H1 (cell line): Measurements from ENCODE around the gene GREB1. TPM values are rescaled to one million over a fixed set of nuclear protein-coding genes. Genes with fewer than 3 reads are reported as not detected.

Experiments used
- CTCF ChIA-PET: fragments of 300-600 bp; sonication (Branson Sonifier 250); formaldehyde crosslinking; loops from one replicate; lab custom pipeline; 2021; ENCODE audit not compliant: partially characterized antibody; lab: Charles Lee
- POLR2A ChIA-PET: fragments of 300-600 bp; sonication (Branson Sonifier 250); formaldehyde crosslinking; loops from one replicate; lab custom pipeline; 2021; ENCODE audit warnings: inconsistent platforms; ENCODE audit not compliant: partially characterized antibody; lab: Charles Lee
- DNase-seq, 2 experiments: peaks; one replicate each; pipeline versions ENCODE4 v3.0.0 to v3.0.0-alpha.2; 2010 to 2022; ENCODE audit warnings: low spot score in 2 of 2, low read depth in 1 of 2, mixed read lengths in 1 of 2
- FAIRE-seq: peaks from 2 replicates; lab custom pipeline; 2011; peaks lifted over from hg19 to GRCh38; lab: Jason Lieb, UNC
- H2AFZ ChIP-seq: 2 replicates; pipeline ENCODE4 v1.8.1; 2012; ENCODE audit warnings: low read length, inconsistent platforms
- H2AK5ac ChIP-seq: 2 replicates; pipeline ENCODE4 v1.6.1; 2013; ENCODE audit warnings: low read depth, low read length
- H2BK120ac ChIP-seq: replicated peaks from 2 replicates; pipeline ENCODE3; 2013; ENCODE audit warnings: low read depth, low read length, inconsistent platforms
- H2BK12ac ChIP-seq: 2 replicates; pipeline ENCODE4 v1.6.1; 2013; ENCODE audit warnings: low read depth, low read length
- H2BK15ac ChIP-seq: 2 replicates; pipeline ENCODE4 v1.6.1; 2013; ENCODE audit warnings: low read length
- H2BK20ac ChIP-seq: 2 replicates; pipeline ENCODE4 v1.6.1; 2013; ENCODE audit warnings: low read length
- H2BK5ac ChIP-seq: 2 replicates; pipeline ENCODE4 v1.6.1; 2013; ENCODE audit warnings: low read depth, low read length
- H3K14ac ChIP-seq: 2 replicates; pipeline ENCODE4 v1.6.1; 2013; ENCODE audit warnings: inconsistent platforms; ENCODE audit not compliant: insufficient read length
- H3K18ac ChIP-seq: 2 replicates; pipeline ENCODE4 v1.6.1; 2013; ENCODE audit warnings: low read length; ENCODE audit errors: extremely low read depth
- H3K23ac ChIP-seq: 2 replicates; pipeline ENCODE4 v1.6.1; 2013; ENCODE audit warnings: inconsistent platforms; ENCODE audit not compliant: insufficient read length
- H3K23me2 ChIP-seq: 2 replicates; pipeline ENCODE4 v1.6.1; 2013; ENCODE audit warnings: low read depth, low read length
- H3K27ac ChIP-seq: 2 replicates; pipeline ENCODE4 v1.6.1; 2011; ENCODE audit warnings: low read depth, low read length, inconsistent platforms
- H3K27me3 ChIP-seq, 4 experiments: replicated peaks in 1 of 4; 1 replicate in 1 of 4; 2 replicates in 3 of 4; pipeline versions ENCODE4 v1.6.1 to v1.8.1; 2011 to 2013; ENCODE audit warnings: low read length in 3 of 4, mild to moderate bottlenecking in 3 of 4, inconsistent platforms in 2 of 4, mixed read lengths in 2 of 4, moderate library complexity in 1 of 4; ENCODE audit not compliant: control insufficient read depth in 3 of 4, insufficient read depth in 3 of 4; ENCODE audit errors: extremely low read depth in 1 of 4
- H3K36me3 ChIP-seq, 4 experiments: 2 replicates each; pipeline versions ENCODE4 v1.6.1 to v1.8.1; 2011 to 2013; ENCODE audit warnings: mild to moderate bottlenecking in 4 of 4, low read length in 3 of 4, moderate library complexity in 2 of 4, control low read depth in 1 of 4, inconsistent platforms in 1 of 4; ENCODE audit not compliant: insufficient read depth in 4 of 4, control insufficient read depth in 2 of 4
- H3K4ac ChIP-seq: replicated peaks from 2 replicates; pipeline ENCODE3; 2013; ENCODE audit warnings: low read length, low read depth, mixed read lengths, inconsistent platforms; ENCODE audit not compliant: insufficient read length
- H3K4me1 ChIP-seq, 4 experiments: replicated peaks in 1 of 4; 1 replicate in 1 of 4; 2 replicates in 3 of 4; pipeline versions ENCODE4 v1.6.1 to v1.8.1; 2011 to 2013; ENCODE audit warnings: low read length in 3 of 4, inconsistent platforms in 2 of 4, mixed read lengths in 1 of 4; ENCODE audit not compliant: insufficient read depth in 4 of 4, control insufficient read depth in 3 of 4
- H3K4me2 ChIP-seq, 2 experiments: 2 replicates each; pipeline versions ENCODE4 v1.6.1 to v1.8.1; 2011 to 2013; ENCODE audit warnings: low read depth in 2 of 2, low read length in 2 of 2, control low read depth in 1 of 2, inconsistent platforms in 1 of 2, mild to moderate bottlenecking in 1 of 2; ENCODE audit not compliant: insufficient read depth in 1 of 2
- H3K4me3 ChIP-seq, 4 experiments: fragments of 200-600, 300-600 bp in 1 of 4; sonication (generic), shearing (Covaris generic), sonication (Bioruptor Twin) in 1 of 4; 2 replicates each; pipeline versions ENCODE4 v1.5.1 to v1.8.1; 2011 to 2016; ENCODE audit warnings: low read length in 4 of 4, low read depth in 3 of 4, control low read depth in 2 of 4, inconsistent platforms in 2 of 4, mild to moderate bottlenecking in 2 of 4, mixed read lengths in 1 of 4, moderate library complexity in 1 of 4; ENCODE audit not compliant: insufficient read depth in 2 of 4; ENCODE audit errors: extremely low read depth in 1 of 4
- H3K56ac ChIP-seq: replicated peaks from 2 replicates; pipeline ENCODE3; 2013; ENCODE audit warnings: low read depth, mild to moderate bottlenecking, mixed read lengths, low read length, inconsistent platforms; ENCODE audit not compliant: insufficient read length
- H3K79me1 ChIP-seq: 2 replicates; pipeline ENCODE4 v1.6.1; 2013; ENCODE audit warnings: low read depth, low read length, control low read depth
- H3K79me2 ChIP-seq, 2 experiments: 2 replicates each; pipeline versions ENCODE4 v1.6.1 to v1.8.1; 2012 to 2013; ENCODE audit warnings: low read length in 2 of 2, mild to moderate bottlenecking in 2 of 2, inconsistent platforms in 1 of 2; ENCODE audit not compliant: insufficient read depth in 2 of 2, control insufficient read depth in 1 of 2
- H3K9ac ChIP-seq, 4 experiments: replicated peaks in 1 of 4; 1 replicate in 1 of 4; 2 replicates in 3 of 4; pipeline versions ENCODE4 v1.6.1 to v1.8.1; 2011 to 2013; ENCODE audit warnings: low read depth in 3 of 4, low read length in 3 of 4, control low read depth in 2 of 4, mild to moderate bottlenecking in 2 of 4, moderate library complexity in 2 of 4, inconsistent platforms in 1 of 4; ENCODE audit errors: extremely low read depth in 1 of 4
- H3K9me3 ChIP-seq, 2 experiments: 2 replicates each; pipeline versions ENCODE4 v1.6.1 to v1.8.1; 2012 to 2013; ENCODE audit warnings: mild to moderate bottlenecking in 2 of 2, moderate library complexity in 2 of 2, control low read depth in 1 of 2, inconsistent platforms in 1 of 2, low read depth in 1 of 2, low read length in 1 of 2, mixed read lengths in 1 of 2; ENCODE audit not compliant: insufficient read depth in 2 of 2
- H4K20me1 ChIP-seq, 2 experiments: replicated peaks in 1 of 2; 2 replicates each; pipeline versions ENCODE3 to v1.8.1; 2011 to 2013; ENCODE audit warnings: inconsistent platforms in 2 of 2, low read length in 2 of 2, mild to moderate bottlenecking in 1 of 2; ENCODE audit not compliant: insufficient read depth in 2 of 2, control insufficient read depth in 1 of 2
- H4K5ac ChIP-seq: 2 replicates; pipeline ENCODE4 v1.6.1; 2013; ENCODE audit warnings: low read length, low read depth, mixed read lengths, inconsistent platforms; ENCODE audit not compliant: insufficient read length
- H4K8ac ChIP-seq: 2 replicates; pipeline ENCODE4 v1.8.0; 2013; ENCODE audit warnings: mild to moderate bottlenecking, moderate library complexity, low read length, inconsistent platforms; ENCODE audit not compliant: insufficient read depth; ENCODE audit errors: extremely low read depth
- H4K91ac ChIP-seq: replicated peaks from 2 replicates; pipeline ENCODE3; 2013; ENCODE audit warnings: low read length, mixed read lengths, inconsistent platforms; ENCODE audit not compliant: insufficient read length
- MAX ChIP-seq: IDR thresholded peaks from 2 replicates; pipeline ENCODE4 v1.6.1; 2012; ENCODE audit warnings: inconsistent platforms
- RAD21 ChIP-seq, 2 experiments: IDR thresholded peaks in 1 of 2; conservative IDR thresholded peaks in 1 of 2; 2 replicates each; pipeline ENCODE4 v1.6.1; 2011; ENCODE audit warnings: low read depth in 2 of 2, low read length in 2 of 2, improper control_type of control experiment in 1 of 2, inconsistent platforms in 1 of 2, mild to moderate bottlenecking in 1 of 2, moderate library complexity in 1 of 2
- WGBS, 2 experiments: shearing (Covaris generic) in 1 of 2; methylation state at CpG; one replicate each; pipeline versions ENCODE4 v1.1.6 to v1.1.7; 2013 to 2015; ENCODE audit warnings: low lambda C conversion rate in 2 of 2, mixed read lengths in 2 of 2, inconsistent platforms in 1 of 2, low coverage in 1 of 2, missing lambda C conversion rate in 1 of 2; ENCODE audit not compliant: insufficient replicate concordance in 2 of 2, insufficient coverage in 1 of 2, insufficient read length in 1 of 2; ENCODE audit errors: extremely low coverage in 1 of 2, missing lambda C conversion rate in 1 of 2; 5-methylcytosine and 5-hydroxymethylcytosine counted together
- polyA plus RNA-seq, 7 experiments: library from polyadenylated mRNA; depleted of rRNA in 3 of 7; stranded (reverse) in 5 of 7; unstranded in 2 of 7; fragments of >200 nt in 5 of 7; fragments of 200-250 nt in 2 of 7; gene quantifications; 1 replicate in 5 of 7; 2 replicates in 1 of 7; 4 replicates in 1 of 7; pipeline versions ENCODE4 v1.2.1 to v1.2.3, GENCODE V29; 2011 to 2013; ENCODE audit warnings: missing spikeins in 2 of 7, mixed read lengths in 2 of 7
- total RNA-seq: library from RNA; stranded (reverse); fragmentation: NEBNext Ultra II Directional; extraction: Animal tissue kit (Norgen Biotek cat#: 25700); gene quantifications from 2 replicates; pipeline ENCODE4 v1.2.1, GENCODE V29; 2021

GREB1 gene
- total and polyA plus RNA-seq, 2 of the 8 experiments (the other 6 are each of a cell fraction or from before 2014, with no cell fraction given): 7.9 to 43.4 TPM

DNA sequence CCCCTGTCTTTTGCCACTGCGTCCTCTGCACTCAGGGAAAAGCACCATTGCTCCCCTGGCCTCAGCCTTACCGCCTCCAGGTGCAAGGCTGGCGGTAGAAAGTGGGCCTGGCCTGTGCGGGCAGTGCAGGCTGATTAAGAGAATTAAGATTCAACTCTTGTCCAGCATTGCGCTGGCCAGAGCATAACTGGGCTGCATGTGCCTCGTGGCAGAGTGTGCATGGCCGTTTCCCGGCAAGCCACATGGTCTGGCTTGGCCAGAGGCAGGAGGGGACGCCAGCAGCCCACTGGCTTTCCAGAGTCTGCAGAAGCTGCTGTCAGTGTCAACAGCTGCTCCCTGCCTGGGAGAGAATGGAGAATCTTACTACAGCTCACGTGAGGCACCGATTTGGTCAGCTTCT is 123.8 kb downstream of the GREB1 start:
- H3K9me3 ChIP-seq: peaks cover 0 to 6% of the 10 kb centered on the region in 2 experiments; a peak in 1 of 4 replicates
- H4K8ac ChIP-seq: no peak overlapping the region; the same call in 1 of the 2 replicates
- no peak for TF ChIP-seq RAD21 (IDR thresholded peaks at IDR 0.05 in 1 of 2, conservative IDR thresholded peaks at IDR 0.05 in 1 of 2; ENCODE audit: low read depth in 2 of 2, low read length in 2 of 2)
- TF ChIP-seq MAX: peak; percentile 36; the same call in 1 of the 2 replicates
- H3K79me1 ChIP-seq: no peaks in the 10 kb centered on the region
- no peak overlapping the region for H3K4me3 ChIP-seq
- H3K23ac ChIP-seq: no peak overlapping the region
- no peaks in the 10 kb centered on the region for H3K4me1 ChIP-seq
- WGBS, 2 experiments: 91% methylated on average over 11 of the region's 11 CpGs; no CpG with 5 or more reads in 1 of the 2 experiments
- H4K91ac ChIP-seq: no peak overlapping the region
- DNase-seq (no peak), FAIRE-seq (no peak)
- no peaks in the 10 kb centered on the region for H4K20me1 ChIP-seq
- no peak overlapping the region for H3K9ac ChIP-seq
- ChIA-PET CTCF (interaction anchor here (0.7 to 6.4 kb wide), 8 partner anchors 10 to 126 kb away, joined by 3 to 37 read pairs (median 4); no protein-coding TSS in a partner anchor), POLR2A (no interaction called here)
- no peak overlapping the region for H2AFZ ChIP-seq
- H2BK20ac ChIP-seq: no peak overlapping the region
- H3K18ac ChIP-seq: no peak overlapping the region
- no peak overlapping the region for H3K4ac ChIP-seq
- H4K5ac ChIP-seq: no peak overlapping the region
- H2BK5ac ChIP-seq: no peak overlapping the region
- no peak overlapping the region for H3K56ac ChIP-seq
- no peak overlapping the region for H3K14ac ChIP-seq
- H3K27me3 ChIP-seq: no peaks in the 10 kb centered on the region
- no peak overlapping the region for H2BK15ac ChIP-seq
- H3K27ac ChIP-seq: no peak overlapping the region
- no peaks in the 10 kb centered on the region for H3K23me2 ChIP-seq
- no peaks in the 10 kb centered on the region for H3K36me3 ChIP-seq
- no peak overlapping the region for H2BK120ac ChIP-seq
- 0 out of 2 replicates have a peak overlapping the region, but pooled peaks have one; percentile 39 for H2AK5ac ChIP-seq
- H2BK12ac ChIP-seq: no peak overlapping the region
- H3K79me2 ChIP-seq: no peaks in the 10 kb centered on the region
- no peak overlapping the region for H3K4me2 ChIP-seq
